HS-27A (cell line): Measurements from ENCODE around the gene FRMD1.

Experiments
- DNase-seq: peaks from one replicate; pipeline ENCODE4 v3.0.0-alpha.2; 2012; ENCODE audit warnings: low read depth, missing footprints

The FRMD1 gene

DNA sequence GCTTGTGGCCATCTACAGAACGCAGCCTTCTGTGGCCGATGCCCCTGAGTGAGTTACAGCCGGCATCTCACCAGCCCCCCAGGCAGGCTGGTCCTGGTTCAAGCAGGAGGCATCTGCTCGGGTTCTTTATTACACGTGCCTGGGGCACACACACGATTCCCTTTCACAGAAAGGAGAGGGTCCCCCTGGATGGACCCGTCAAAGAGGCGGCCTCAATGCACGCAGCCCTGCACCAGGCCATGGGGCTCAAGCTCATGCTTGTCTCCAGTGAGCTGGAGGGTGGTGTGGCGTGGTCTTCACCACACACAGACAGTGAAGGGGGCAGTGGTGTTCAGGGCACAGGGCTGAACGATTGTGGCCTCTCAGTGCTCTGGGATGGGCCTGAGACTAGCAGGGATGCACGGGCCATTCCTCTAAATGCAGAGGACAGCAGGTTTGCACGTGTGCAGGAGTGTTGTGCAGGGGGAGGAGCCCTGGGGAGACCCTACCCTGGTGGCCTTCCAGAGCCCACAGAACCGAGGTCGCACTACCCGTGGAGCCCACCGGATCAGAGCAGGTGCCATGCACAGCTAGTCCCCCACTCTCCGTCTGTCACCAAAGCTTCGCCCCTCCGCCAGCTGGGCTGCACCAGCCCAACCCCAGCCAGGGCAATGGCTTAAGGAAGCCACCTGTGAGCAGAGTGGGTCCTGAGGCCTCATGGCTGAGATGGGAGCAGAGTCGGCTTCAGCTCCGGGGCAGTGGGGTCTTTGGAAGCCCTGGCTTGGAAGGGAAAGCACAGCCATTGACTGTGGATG lies 23.1 kb downstream of the FRMD1 start:
- no peak for DNase-seq

DNA sequence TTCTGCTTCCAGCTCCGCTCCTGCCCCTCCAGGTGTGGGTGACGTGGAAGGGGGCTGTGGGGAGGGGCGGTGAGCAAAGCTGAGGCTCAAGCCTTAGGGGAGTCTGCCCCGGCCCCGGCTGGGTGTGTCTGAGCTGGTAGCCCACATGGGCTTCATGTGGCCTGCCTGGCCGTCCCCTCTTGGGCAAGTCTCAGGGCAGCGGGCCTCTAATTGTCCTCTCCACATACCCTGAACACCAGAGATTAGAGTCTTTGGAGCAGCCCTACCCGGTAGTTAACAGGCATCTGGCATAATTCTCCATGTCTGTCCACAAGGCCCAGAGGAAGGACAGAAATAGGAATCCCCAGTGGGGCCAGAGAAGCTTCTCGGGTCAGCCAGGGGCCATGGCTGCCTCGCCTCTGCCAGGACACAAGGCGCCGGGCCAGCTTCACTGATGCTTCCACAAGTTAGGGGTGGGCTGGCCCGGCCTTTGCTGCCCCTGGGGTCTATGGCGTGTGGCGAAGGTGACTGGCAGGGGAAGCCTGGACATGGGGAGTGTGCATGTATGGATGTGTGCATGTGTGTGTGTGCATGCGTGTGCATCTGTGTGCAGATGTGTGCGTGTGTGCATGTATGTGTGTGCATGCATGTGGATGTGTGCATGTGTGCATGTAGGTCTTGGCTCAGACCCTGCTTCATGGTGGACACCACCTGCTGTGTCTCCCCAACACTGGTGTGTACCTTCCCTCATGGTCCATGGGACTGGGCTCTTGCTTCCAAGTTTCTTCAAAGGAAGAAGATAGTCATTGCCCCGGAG lies 24.0 kb downstream of the FRMD1 start:
- no peak for DNase-seq

DNA sequence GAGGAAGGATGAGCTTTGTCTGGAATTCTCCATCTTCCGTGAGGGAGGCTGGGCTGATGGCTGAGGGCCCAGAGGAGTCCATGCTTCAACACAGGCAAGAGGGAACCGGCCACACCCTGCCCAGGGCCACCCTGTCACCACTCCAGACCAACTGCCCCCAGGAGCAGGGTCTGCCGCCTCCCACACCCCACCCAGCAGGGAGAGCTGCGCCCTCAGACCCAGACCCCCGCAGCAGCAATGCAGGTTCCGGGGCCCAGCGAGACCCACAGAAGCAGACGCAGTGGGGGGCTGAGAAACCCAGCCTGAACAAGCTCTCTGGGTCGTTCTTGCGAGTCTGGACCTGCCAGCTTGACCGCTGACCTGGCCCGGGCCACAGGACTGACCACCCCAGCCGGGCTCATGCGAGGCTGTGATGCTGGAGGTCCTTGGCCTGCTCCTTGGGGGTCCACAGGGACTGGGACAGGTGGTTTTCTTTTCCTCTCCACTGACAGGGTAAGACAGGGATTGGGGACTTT lies 25.0 kb downstream of the FRMD1 start:
- DNase-seq, result no peak

DNA sequence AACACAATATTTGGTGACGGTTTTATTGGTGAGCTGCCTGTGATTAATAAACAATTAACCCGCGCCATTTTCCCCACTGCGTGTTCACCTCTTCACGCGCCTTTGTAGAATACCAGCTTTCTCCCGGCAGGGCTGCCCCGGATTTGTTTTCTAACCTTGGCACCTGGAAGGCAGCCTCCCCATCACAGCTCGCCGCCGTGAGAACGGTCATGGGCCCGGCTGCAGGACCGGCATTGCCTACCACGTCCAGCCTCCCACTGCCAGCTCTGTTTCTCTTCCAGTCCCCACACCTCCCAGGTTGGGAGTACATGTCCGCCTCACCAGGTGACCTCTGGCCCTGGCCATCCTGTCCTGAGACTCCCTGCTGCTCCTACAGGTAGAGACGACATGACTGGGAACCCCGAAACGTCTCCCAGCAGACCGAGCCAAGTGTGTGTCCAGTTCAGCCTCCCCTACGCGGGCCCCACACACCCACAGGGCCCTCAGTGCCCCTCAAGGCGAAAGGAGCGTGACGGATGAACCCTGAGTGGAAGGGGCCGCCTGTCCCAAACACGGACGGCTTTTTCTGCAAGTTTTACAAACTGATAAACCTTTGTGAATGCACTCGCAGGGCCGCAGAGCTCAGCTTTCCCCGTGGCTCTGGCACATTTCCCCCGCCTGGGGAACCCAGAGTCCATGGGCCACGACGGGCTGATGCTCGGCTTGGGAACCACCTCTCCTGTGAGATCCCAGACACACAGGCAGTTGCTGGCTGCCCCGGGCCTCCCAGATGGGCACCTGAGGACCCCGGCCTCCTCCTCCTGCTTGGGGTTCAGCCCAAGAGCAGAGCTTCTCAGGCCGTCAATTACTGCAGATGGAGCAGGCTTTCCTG lies 25.7 kb downstream of the FRMD1 start:
- DNase-seq, result no peak

DNA sequence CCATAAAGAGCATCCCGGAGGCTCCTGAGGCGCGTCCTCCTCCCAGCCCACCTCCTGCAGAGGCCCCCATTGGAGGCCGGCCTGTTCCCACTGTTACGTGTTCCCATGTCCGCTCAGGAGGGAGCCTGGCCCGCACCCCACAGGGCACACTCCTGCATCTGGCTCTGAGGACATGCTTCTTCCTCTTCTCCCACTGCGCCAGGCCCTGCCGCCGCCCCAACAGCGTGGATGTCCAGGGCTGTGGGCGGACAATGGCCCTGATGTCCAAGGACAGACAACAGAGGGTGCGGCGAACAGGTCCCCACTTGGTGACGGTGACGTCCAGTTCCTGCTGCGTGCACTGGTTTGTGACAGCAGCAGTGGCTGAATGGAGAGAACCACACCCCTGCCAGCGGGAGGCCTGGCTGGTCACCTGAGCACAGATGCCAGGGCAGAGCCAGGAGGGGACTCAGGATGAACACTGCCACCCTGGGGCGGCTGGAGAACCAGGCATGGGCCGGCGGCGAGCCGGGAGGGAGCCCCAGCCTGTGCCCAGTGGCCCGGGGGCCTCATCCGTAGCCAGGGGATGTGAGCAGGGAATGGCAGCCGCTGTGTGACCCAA lies 26.6 kb downstream of the FRMD1 start:
- no peak for DNase-seq

DNA sequence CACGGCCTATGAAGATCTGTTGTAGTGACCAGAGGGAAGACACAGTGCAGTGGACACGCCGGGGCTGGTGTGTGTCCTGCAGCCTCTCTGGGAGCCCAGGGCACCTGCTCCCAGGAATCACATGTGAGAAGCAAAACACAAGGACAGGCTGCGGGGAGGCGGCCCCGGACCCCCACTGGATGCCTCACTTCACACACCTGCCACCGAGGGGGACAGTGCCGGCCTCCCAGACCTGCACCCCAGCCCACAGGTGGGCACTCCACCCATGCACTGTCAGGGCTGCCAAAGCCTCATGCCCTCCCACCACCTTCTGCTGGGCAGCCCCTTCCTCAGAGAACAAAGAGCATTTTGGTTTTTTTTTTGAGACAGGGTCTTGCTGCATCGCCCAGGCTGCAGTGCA lies 27.4 kb downstream of the FRMD1 start:
- no peak for DNase-seq

DNA sequence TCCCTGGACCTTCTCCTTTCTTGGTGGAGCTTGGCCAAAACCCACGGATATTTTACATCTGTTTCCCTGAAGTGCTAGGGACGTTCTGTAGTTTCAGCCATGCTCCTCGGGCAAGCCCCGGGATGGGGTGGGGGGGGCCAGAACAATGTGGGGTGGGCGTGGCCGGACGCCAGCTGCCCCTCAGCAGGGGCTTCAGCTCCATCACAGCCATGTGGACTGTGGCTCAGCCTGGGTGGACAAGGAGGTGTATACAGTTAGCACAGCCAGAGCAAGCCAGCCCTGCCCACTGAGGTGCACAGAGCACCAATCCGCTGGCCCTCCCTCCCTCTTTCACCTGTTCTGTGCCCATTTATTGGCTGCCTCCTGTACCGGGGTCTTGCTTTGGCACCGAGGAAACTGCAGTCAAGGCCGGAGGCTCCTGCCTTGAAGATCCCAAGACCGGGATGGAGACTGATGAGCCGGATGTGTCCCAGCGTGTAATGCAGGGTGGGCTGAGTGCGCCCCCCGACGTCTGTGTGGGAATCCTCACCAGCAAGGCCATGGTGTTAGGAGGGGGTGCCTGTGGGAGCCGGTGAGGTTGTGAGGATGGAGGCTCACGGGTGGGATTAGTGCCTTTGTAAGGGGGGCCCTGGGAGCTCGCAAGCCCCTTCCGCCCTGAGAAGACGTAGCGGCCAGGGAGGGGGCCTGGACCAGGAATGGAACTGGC lies 28.0 kb downstream of the FRMD1 start:
- DNase-seq, result no peak

DNA sequence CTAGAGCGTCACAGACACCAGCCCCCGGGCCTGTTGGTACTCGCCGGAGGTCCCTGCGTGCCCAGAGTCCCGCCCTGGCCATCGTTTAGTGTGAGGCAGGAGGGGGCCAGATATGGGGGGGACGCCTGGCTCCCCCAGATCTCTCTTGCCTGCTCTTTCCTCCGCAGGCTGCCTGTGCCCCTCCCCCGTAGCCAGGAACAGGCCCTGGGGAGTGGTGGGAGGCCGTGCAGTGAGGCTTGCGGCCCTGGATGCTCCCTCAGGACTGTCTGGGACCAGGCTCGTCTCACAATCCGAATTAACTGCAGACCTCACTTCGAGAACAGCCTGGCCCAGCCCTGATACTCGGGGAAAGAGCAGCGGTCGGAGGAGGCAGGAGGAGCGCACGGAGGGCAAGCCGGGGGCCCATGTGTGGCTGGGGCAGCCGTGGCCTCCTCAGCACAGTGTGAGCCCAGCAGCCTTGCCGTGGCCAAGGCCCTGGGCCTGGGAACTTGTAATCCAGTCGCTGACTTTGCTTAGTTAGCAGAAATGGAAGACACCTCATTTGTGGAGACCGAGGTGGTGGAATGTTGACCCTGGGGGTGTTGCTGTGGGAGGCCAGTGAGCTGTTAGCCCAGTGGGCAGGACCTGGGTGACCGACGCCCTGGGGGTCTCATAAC lies 28.7 kb downstream of the FRMD1 start:
- no peak for DNase-seq

DNA sequence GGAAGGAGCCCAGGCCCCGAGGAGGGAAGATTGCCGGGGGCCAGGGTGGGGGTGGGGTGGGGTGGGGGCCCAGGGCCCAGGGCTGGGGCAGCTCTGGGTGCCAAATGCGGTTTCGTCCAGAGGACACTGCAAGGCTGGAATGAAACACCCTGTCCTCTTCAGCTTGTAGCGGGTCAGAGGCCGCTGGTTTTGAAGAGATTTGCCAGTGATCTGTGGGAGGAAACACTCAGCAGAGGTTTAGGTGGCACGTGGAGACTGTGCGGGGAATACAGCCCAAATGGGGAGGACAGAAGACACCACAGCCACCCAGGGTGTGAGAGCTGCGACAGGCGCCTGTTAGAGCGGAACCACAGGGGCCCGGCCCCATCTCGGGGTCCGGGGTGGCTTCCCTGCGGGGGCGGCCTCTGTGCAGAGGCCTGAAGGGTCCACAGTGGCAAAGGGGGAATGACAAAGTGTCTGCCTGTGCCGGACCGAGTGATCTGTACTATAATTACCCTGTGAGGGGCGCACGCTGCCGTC lies 29.2 kb downstream of the FRMD1 start:
- no peak for DNase-seq

DNA sequence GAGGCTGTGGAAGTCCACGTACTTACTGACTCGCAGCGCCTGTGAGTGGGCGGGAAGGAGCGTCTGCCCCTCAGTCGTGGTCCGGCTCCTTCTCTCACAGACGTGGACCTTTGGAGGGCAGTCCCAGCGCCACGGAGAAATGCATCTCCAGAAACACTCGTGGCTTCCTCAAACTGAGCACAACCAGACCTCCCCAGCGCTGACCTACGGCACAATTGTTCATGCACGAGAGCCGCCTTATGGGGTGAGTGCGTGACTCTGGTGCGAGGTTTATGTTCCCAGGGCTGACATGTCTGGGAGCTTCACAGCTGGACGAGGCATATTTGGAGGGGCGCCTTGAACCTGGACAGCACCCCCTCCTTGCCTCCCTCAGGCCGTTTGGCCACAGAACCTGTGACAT lies 29.7 kb downstream of the FRMD1 start:
- no peak for DNase-seq

DNA sequence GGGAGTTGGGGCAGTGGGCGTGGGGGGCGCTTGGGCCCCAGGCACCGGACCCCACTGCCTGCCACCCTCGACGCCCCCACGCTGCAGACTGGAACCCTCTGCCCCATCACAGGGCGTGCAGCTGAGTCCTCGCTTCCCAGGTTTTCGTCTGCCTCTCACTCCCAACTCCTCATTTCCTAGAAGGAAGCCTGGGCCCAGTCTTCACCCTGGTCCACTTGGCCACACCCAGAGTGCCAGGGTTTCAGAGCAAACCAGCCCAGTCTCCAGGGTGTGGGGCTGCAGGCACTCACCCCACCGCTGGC lies 30.3 kb downstream of the FRMD1 start:
- no peak for DNase-seq

DNA sequence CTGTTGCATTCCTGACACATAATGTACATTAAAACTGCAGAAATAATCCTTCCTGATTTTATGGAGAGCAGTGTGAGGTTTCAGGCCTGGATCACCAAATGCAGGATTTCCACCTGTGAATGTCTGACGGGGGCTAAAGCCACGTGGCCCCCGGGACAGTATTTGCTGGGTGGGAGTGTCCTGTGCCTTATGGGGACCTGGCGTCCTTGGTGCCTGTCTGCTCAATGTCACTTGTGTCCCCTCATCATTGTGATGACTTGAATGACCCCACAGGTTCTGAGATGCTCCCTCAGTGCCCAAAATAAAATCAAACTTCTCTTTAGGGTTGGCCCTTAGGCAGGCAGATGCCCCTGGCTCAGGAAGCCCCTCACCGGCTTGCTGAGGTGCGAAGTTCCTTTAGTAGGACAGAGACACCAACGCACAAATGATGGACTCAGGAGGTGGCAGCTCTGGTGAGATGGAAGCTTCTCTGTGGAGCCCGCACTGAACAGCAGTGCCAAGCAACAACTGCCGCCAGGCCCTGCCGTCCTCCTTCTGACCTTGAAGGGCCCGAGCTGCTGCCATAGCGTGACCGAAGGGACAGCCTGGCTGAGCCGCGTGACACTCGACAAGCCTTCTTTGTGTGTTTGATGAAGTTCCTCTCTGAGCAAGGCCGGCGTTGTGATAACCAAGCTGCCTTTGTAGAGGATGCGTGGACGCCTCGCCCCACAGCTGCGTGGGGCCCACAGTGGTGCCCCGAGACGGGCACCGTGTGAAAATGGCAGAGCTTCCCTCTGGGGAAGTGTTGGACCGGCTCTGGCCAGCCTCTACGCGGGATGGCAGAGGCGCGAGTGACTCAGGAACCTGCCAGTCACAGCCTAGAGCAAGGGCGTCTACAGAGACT lies 30.9 kb downstream of the FRMD1 start:
- no peak for DNase-seq

DNA sequence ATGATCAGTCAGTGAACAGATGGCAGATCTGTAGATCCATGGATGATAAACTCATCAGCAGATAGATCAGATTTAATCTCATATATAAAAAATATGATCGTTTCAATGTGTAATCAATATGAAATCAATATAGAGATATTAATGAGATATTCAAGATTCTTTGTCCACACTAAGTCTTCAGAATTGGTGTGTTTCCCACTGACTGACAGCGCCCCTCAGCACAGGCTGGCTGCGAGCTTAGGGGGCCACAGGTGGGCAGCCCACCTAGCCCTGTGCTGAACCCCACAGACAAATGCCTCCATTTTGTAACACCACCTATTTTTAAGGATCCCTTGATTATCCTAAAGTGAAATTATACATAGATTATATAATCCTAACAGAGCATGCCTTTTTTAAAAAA lies 32.3 kb downstream of the FRMD1 start:
- DNase-seq, result no peak

DNA sequence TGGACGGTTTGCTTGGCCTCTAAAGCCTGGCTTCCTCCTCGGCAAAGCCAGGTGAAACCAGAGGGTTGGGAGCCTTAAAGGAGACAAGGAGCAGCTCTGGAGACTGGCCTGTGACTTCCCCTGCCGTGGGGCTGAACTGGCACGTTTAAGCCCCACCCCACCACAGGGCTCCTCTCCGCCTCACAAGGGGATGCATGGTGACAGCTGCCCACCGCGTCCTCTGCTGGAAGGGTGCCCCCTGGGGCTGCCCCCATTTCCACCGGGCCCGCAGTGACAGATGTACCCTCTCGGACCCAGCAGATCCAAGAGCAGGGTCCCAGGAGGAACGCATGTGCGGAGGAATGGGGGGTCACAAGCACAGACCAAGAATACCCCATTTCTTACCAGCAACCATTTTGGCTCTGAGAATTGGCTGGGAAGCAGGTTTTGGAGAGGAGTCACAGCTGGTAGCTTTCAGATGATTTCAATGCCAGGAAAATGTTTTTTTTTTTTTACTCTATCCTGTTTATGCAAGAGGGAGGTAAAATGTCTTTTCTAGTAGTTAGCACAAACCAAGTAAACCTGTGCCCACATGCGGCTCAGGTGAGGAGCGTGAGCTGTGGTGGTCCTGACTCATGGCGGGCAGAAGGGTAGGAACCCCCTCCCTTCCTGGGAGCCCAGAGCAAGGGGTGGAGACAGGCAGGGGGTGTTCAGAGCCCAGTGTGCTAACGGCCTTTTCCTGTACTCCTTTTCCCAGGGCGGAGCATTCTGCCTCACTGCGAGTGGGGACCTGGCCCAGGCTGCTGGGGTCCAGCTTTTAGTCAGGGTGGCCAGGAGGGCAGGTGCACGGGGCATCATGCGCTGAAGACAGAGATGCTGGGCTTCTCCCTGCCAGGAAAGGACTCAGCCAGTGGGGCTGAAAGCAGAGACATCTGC lies 33.0 kb downstream of the FRMD1 start:
- no peak for DNase-seq

DNA sequence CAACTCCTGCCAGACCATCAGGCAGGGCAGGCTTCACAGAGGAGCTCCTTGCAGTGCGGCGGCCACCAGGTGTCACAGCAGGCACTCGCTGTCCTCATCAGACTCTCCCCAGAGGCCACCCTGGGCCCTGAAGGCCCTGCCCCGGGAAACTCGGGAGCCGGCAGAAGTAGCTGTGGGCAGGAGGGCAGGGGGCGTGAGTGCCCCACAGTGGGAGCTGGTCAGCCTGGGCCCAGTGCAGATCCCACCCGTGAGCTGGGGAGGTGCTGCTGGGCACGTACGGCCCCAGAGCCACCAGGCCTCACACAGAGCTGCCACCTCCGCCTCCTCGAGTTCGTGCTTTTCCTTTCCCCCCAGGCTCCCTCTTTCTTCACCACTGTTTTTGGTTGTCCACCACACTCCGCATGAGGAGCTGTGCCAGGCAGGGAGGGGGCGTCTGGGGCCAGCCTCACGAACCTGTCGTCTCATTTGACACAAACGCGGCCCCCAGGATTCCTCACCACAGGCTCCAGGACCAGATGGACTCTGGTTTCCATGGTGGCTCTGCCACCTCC lies 33.8 kb downstream of the FRMD1 start:
- DNase-seq, result no peak

DNA sequence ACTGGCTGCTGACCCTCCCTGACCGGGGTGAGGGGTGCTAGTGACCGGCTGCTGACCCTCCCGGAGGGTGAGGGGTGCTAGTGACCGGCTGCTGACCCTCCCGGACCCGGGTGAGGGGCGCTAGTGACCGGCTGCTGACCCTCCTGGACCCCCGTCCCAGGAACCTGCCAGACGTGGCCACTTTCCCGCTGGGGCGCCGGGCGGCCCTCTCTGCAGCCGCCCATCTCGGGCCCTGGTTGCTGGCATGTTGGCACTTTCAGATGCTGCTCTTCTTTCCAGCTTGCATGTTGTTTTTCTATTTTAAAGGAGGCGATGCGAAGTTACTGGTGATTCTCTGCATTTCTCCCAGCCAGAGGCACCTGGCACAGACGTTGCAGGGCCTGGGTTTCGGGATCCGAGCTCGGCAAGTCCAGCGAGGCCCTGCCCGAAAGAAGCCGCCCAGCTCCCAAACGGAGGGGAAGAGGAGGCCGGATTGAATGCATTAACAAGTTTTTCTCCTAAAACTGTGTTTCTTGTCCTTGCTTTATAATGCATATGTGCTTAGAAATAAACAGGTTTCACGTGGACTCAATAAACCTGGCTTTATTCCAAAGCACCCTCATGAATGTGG lies 34.4 kb downstream of the FRMD1 start:
- DNase-seq, result no peak

DNA sequence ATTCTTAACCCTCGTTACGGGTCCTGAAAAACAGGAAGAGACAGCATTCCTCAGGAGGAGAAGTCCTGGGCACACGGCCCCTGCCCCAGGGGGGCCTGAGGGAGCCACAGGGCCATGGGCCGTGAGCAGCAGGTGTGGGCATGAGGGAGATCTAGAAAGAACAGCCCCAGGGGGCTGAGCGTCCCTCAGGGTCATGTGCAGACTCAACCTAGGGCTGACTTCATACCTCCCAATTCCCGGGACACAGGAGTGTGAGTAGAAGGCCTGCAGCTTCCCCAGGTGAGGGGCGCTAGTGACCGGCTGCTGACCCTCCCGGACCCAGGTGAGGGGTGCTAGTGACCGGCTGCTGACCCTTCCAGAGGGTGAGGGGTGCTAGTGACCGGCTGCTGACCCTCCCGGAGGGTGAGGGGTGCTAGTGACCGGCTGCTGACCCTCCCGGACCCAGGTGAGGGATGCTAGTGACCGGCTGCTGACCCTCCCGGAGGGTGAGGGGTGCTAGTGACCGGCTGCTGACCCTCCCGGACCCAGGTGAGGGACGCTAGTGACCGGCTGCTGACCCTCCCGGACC lies 35.1 kb downstream of the FRMD1 start:
- no peak for DNase-seq
